RCC 7860 (cell line): ENCODE measurements around the gene ZSWIM6.

Experiments used
- DNase-seq: peaks from one replicate; pipeline ENCODE4 v3.0.0-alpha.2; 2015; ENCODE audit warnings: low spot score
- FAIRE-seq: peaks from 2 replicates; lab custom pipeline; 2012; peaks lifted over from hg19 to GRCh38; lab: Jason Lieb, UNC

ZSWIM6 gene

GRCh38 chr5:61467766-61468482 is 135.9 kb downstream of the ZSWIM6 start:
- peak; percentile 70 for FAIRE-seq
- peak; percentile 39 for DNase-seq

GRCh38 chr5:61468483-61468865 is 136.4 kb downstream of the ZSWIM6 start:
- FAIRE-seq (no peak), DNase-seq (no peak)

- FAIRE-seq (no peak), DNase-seq (no peak)
Observed at GRCh38 chr5:61471352-61471751, 139.3 kb downstream of the ZSWIM6 start.

- DNase-seq: no peak
- no peak for FAIRE-seq
Observed at GRCh38 chr5:61472172-61472958, 140.3 kb downstream of the ZSWIM6 start.

- no peak for FAIRE-seq
- DNase-seq: no peak
Observed at GRCh38 chr5:61474746-61475145, 142.7 kb downstream of the ZSWIM6 start.

- no peak for FAIRE-seq
- DNase-seq: no peak
Observed at GRCh38 chr5:61477788-61478187, 145.7 kb downstream of the ZSWIM6 start.

GRCh38 chr5:61479850-61480614 is 148.0 kb downstream of the ZSWIM6 start:
- FAIRE-seq (no peak), DNase-seq (no peak)

GRCh38 chr5:61482980-61483379 is 150.9 kb downstream of the ZSWIM6 start:
- no peak for FAIRE-seq

GRCh38 chr5:61486476-61486875 is 154.4 kb downstream of the ZSWIM6 start:
- DNase-seq (no peak), FAIRE-seq (no peak)

More at GRCh38 chr5:61482980-61483379, 150.9 kb downstream of the ZSWIM6 start:
- no peak for DNase-seq

GRCh38 chr5:61489574-61489973 is 157.5 kb downstream of the ZSWIM6 start:
- no peak for DNase-seq
- no peak for FAIRE-seq

GRCh38 chr5:61491861-61492260 is 159.8 kb downstream of the ZSWIM6 start:
- FAIRE-seq: no peak
- DNase-seq: no peak

- FAIRE-seq (no peak), DNase-seq (no peak)
Observed at GRCh38 chr5:61493973-61494372, 161.9 kb downstream of the ZSWIM6 start.

GRCh38 chr5:61496446-61496845 is 164.4 kb downstream of the ZSWIM6 start:
- DNase-seq (no peak), FAIRE-seq (no peak)

GRCh38 chr5:61496860-61497259 is 164.8 kb downstream of the ZSWIM6 start:
- DNase-seq: no peak
- FAIRE-seq: no peak

GRCh38 chr5:61498121-61498520 is 166.1 kb downstream of the ZSWIM6 start:
- no peak for DNase-seq
- FAIRE-seq: no peak

- DNase-seq: no peak
- FAIRE-seq: no peak
Observed at GRCh38 chr5:61501971-61502370, 169.9 kb downstream of the ZSWIM6 start.

GRCh38 chr5:61504143-61504770 is 172.2 kb downstream of the ZSWIM6 start:
- DNase-seq (no peak), FAIRE-seq (no peak)

- FAIRE-seq: no peak
Observed at GRCh38 chr5:61505281-61505680, 173.2 kb downstream of the ZSWIM6 start.

GRCh38 chr5:61507232-61507631 is 175.2 kb downstream of the ZSWIM6 start:
- no peak for DNase-seq
- FAIRE-seq: no peak

More at GRCh38 chr5:61505281-61505680, 173.2 kb downstream of the ZSWIM6 start:
- DNase-seq: no peak

- FAIRE-seq (no peak), DNase-seq (no peak)
Observed at GRCh38 chr5:61516946-61517345, 184.9 kb downstream of the ZSWIM6 start.

- no peak for FAIRE-seq
- DNase-seq: no peak
Observed at GRCh38 chr5:61519728-61520277, 187.7 kb downstream of the ZSWIM6 start.
